ENCODE results near the gene AHCYL2. TPM values are rescaled to one million over a fixed set of nuclear protein-coding genes. Genes with fewer than 3 reads are reported as not detected.

AHCYL2 gene
- total RNA-seq, 1 donor = 8.6 TPM

- no peak for TF ChIP-seq CTCF (IDR thresholded peaks at IDR 0.05; ENCODE audit: insufficient read depth, low read depth, low read length)
- DNase-seq (ENCODE audit: low read depth) = no peak
- no peak overlapping the region for H3K4me3 ChIP-seq (ENCODE audit: low read depth, low read length)
Measured at GRCh38 chr7:129388333-129389098, 163.7 kb downstream of the AHCYL2 start.

GRCh38 chr7:129389829-129390228, 165.0 kb downstream of the AHCYL2 start:
- no peak overlapping the region for H3K4me3 ChIP-seq (ENCODE audit: low read depth, low read length)
- TF ChIP-seq CTCF (IDR thresholded peaks at IDR 0.05; ENCODE audit: insufficient read depth, low read depth, low read length) = no peak
- no peak for DNase-seq (ENCODE audit: low read depth)

- H3K4me3 ChIP-seq (ENCODE audit: low read depth, low read length) = no peak overlapping the region
- no peak for TF ChIP-seq CTCF (IDR thresholded peaks at IDR 0.05; ENCODE audit: insufficient read depth, low read depth, low read length)
- no peak for DNase-seq (ENCODE audit: low read depth)
Measured at GRCh38 chr7:129390314-129390713, 165.5 kb downstream of the AHCYL2 start.

- H3K4me3 ChIP-seq (ENCODE audit: low read depth, low read length) = no peak overlapping the region
- no peak for TF ChIP-seq CTCF (IDR thresholded peaks at IDR 0.05; ENCODE audit: insufficient read depth, low read depth, low read length)
- DNase-seq (ENCODE audit: low read depth) = no peak
Measured at GRCh38 chr7:129391546-129392171, 166.8 kb downstream of the AHCYL2 start.

GRCh38 chr7:129393255-129393654, 168.4 kb downstream of the AHCYL2 start:
- DNase-seq (ENCODE audit: low read depth) = no peak
- no peak for TF ChIP-seq CTCF (IDR thresholded peaks at IDR 0.05; ENCODE audit: insufficient read depth, low read depth, low read length)
- H3K4me3 ChIP-seq (ENCODE audit: low read depth, low read length) = no peak overlapping the region

GRCh38 chr7:129394101-129394500, 169.3 kb downstream of the AHCYL2 start:
- no peak overlapping the region for H3K4me3 ChIP-seq (ENCODE audit: low read depth, low read length)
- no peak for DNase-seq (ENCODE audit: low read depth)
- no peak for TF ChIP-seq CTCF (IDR thresholded peaks at IDR 0.05; ENCODE audit: insufficient read depth, low read depth, low read length)
